H9 (cell line): ENCODE data around the gene IGDCC3. TPM values are rescaled to one million over a fixed set of nuclear protein-coding genes. Genes with fewer than 3 reads are reported as not detected.

Experiments used
- DNase-seq: peaks from one replicate; pipeline ENCODE4 v3.0.0-alpha.2; 2017
- H2AFZ ChIP-seq: one replicate; pipeline ENCODE4 v1.6.1; 2013; ENCODE audit warnings: mild to moderate bottlenecking, low read length, control low read depth, moderate library complexity
- H2AK5ac ChIP-seq: 2 replicates; pipeline ENCODE4 v1.6.1; 2013; ENCODE audit warnings: low read length, control low read depth, mixed read lengths; ENCODE audit not compliant: insufficient read length
- H2BK120ac ChIP-seq: one replicate; pipeline ENCODE4 v1.6.1; 2013; ENCODE audit warnings: low read depth, mild to moderate bottlenecking, low read length, control low read depth, inconsistent platforms; ENCODE audit not compliant: poor library complexity, severe bottlenecking
- H2BK12ac ChIP-seq: 2 replicates; pipeline ENCODE4 v1.6.1; 2013; ENCODE audit warnings: low read length, control low read depth, mixed read lengths, low read depth; ENCODE audit not compliant: insufficient read length
- H2BK15ac ChIP-seq: 2 replicates; pipeline ENCODE4 v1.6.1; 2013; ENCODE audit warnings: low read depth, low read length, control low read depth
- H2BK20ac ChIP-seq: one replicate; pipeline ENCODE4 v1.6.1; 2013; ENCODE audit warnings: low read depth, mild to moderate bottlenecking, low read length, control low read depth, inconsistent platforms; ENCODE audit not compliant: poor library complexity, severe bottlenecking
- H2BK5ac ChIP-seq: 2 replicates; pipeline ENCODE4 v1.6.1; 2013; ENCODE audit warnings: low read length, control low read depth, mixed read lengths; ENCODE audit not compliant: insufficient read length
- H3K14ac ChIP-seq: 2 replicates; pipeline ENCODE4 v1.6.1; 2013; ENCODE audit warnings: low read length, control low read depth; ENCODE audit not compliant: insufficient read depth
- H3K18ac ChIP-seq: 2 replicates; pipeline ENCODE4 v1.6.1; 2013; ENCODE audit warnings: low read depth, mild to moderate bottlenecking, mixed read lengths, low read length, control low read depth; ENCODE audit not compliant: insufficient read length
- H3K23ac ChIP-seq: 2 replicates; pipeline ENCODE4 v1.6.1; 2013; ENCODE audit warnings: low read length, control low read depth, mixed read lengths, low read depth; ENCODE audit not compliant: insufficient read length
- H3K23me2 ChIP-seq: 2 replicates; pipeline ENCODE4 v1.6.1; 2013; ENCODE audit warnings: low read depth, mild to moderate bottlenecking, mixed read lengths, low read length, control low read depth; ENCODE audit not compliant: insufficient read length, poor library complexity, severe bottlenecking
- H3K27ac ChIP-seq: 2 replicates; pipeline ENCODE4 v1.5.1; 2013; ENCODE audit warnings: low read length, control low read depth, mixed read lengths, low read depth; ENCODE audit not compliant: insufficient read length
- H3K27me3 ChIP-seq: 2 replicates; pipeline ENCODE4 v1.6.1; 2013; ENCODE audit warnings: low read length, control low read depth, inconsistent platforms; ENCODE audit not compliant: insufficient read depth
- H3K4ac ChIP-seq: 2 replicates; pipeline ENCODE4 v1.6.1; 2013; ENCODE audit warnings: low read depth, mild to moderate bottlenecking, control low read depth, inconsistent platforms, low read length, moderate library complexity
- H3K4me1 ChIP-seq: 2 replicates; pipeline ENCODE4 v1.6.1; 2013; ENCODE audit warnings: low read length, control low read depth, inconsistent platforms; ENCODE audit not compliant: insufficient read depth
- H3K4me2 ChIP-seq: 2 replicates; pipeline ENCODE4 v1.6.1; 2013; ENCODE audit warnings: low read length, control low read depth, mixed read lengths; ENCODE audit not compliant: insufficient read length, insufficient read depth
- H3K56ac ChIP-seq: 2 replicates; pipeline ENCODE4 v1.6.1; 2013; ENCODE audit warnings: low read depth, mild to moderate bottlenecking, mixed read lengths, low read length, control low read depth; ENCODE audit not compliant: insufficient read length
- H3K79me1 ChIP-seq: 2 replicates; pipeline ENCODE4 v1.6.1; 2013; ENCODE audit warnings: low read depth, mild to moderate bottlenecking, moderate library complexity, low read length, control low read depth, inconsistent platforms; ENCODE audit not compliant: insufficient read depth, poor library complexity, severe bottlenecking
- H3K79me2 ChIP-seq: 2 replicates; pipeline ENCODE4 v1.6.1; 2013; ENCODE audit warnings: low read length, control low read depth, inconsistent platforms; ENCODE audit not compliant: insufficient read depth
- H3K9ac ChIP-seq: 2 replicates; pipeline ENCODE4 v1.6.1; 2013; ENCODE audit warnings: low read length, control low read depth, mixed read lengths; ENCODE audit not compliant: insufficient read length; ENCODE audit errors: extremely low read depth
- H3K9me3 ChIP-seq: one replicate; pipeline ENCODE4 v1.6.1; 2013; ENCODE audit warnings: low read depth, low read length, inconsistent platforms; ENCODE audit not compliant: control insufficient read depth
- H3T11ph ChIP-seq: one replicate; pipeline ENCODE4 v1.6.1; 2013; ENCODE audit warnings: mild to moderate bottlenecking, low read length, control low read depth, inconsistent platforms
- H4K20me1 ChIP-seq: one replicate; pipeline ENCODE4 v1.6.1; 2013; ENCODE audit not compliant: control insufficient read depth, insufficient read length, insufficient read depth
- H4K5ac ChIP-seq: 2 replicates; pipeline ENCODE4 v1.6.1; 2013; ENCODE audit warnings: low read depth, mild to moderate bottlenecking, mixed read lengths, low read length, control low read depth; ENCODE audit not compliant: insufficient read length
- H4K8ac ChIP-seq: replicated peaks from 2 replicates; pipeline ENCODE4 v1.6.1; 2013; ENCODE audit warnings: low read length, control low read depth, mixed read lengths, low read depth; ENCODE audit not compliant: insufficient read length
- H4K91ac ChIP-seq: 2 replicates; pipeline ENCODE4 v1.6.1; 2013; ENCODE audit warnings: low read depth, mild to moderate bottlenecking, moderate library complexity, mixed read lengths, low read length, control low read depth; ENCODE audit not compliant: insufficient read length
- H3K27ac Mint-ChIP-seq, 3 experiments: 2 replicates in 2 of 3; 3 replicates in 1 of 3; pipeline ENCODE4 v1.8.0; 2020 to 2021; ENCODE audit warnings: mixed read lengths in 3 of 3, mild to moderate bottlenecking in 1 of 3, moderate library complexity in 1 of 3
- H3K27me3 Mint-ChIP-seq: 2 replicates; pipeline ENCODE4 v1.8.0; 2021; ENCODE audit warnings: low read depth, mild to moderate bottlenecking, moderate library complexity, mixed read lengths
- H3K36me3 Mint-ChIP-seq, 3 experiments: 2 replicates in 2 of 3; 3 replicates in 1 of 3; pipeline ENCODE4 v1.8.0; 2020 to 2021; ENCODE audit warnings: low read depth in 3 of 3, mixed read lengths in 3 of 3; ENCODE audit not compliant: insufficient read depth in 1 of 3
- H3K4me1 Mint-ChIP-seq, 2 experiments: 2 replicates each; pipeline ENCODE4 v1.8.0; 2020; ENCODE audit warnings: mixed read lengths in 2 of 2
- H3K4me3 Mint-ChIP-seq, 2 experiments: 2 replicates in 1 of 2; 3 replicates in 1 of 2; pipeline ENCODE4 v1.8.0; 2020 to 2021; ENCODE audit warnings: mild to moderate bottlenecking in 2 of 2, mixed read lengths in 2 of 2, moderate library complexity in 1 of 2
- H3K9me3 Mint-ChIP-seq, 2 experiments: 2 replicates in 1 of 2; 3 replicates in 1 of 2; pipeline ENCODE4 v1.8.0; 2020; ENCODE audit warnings: mild to moderate bottlenecking in 2 of 2, mixed read lengths in 2 of 2, moderate library complexity in 1 of 2
- CTCF ChIP-seq: fragments of 200-600 bp; sonication (generic); conservative IDR thresholded peaks from 3 replicates; pipeline ENCODE4 v1.8.0; 2021; ENCODE audit warnings: antibody characterized with exemption, mild to moderate bottlenecking
- WGBS: extraction: QIAGEN DNeasy Blood & Tissue Kit; methylation state at CpG from one replicate; pipeline ENCODE4 v1.1.7; 2013; ENCODE audit warnings: missing lambda C conversion rate, low lambda C conversion rate, mixed read lengths; ENCODE audit not compliant: insufficient read length; ENCODE audit errors: extremely low coverage; 5-methylcytosine and 5-hydroxymethylcytosine counted together
- total RNA-seq: library from RNA; stranded (reverse); gene quantifications from 2 replicates; pipeline ENCODE4 v1.2.1, GENCODE V29; 2021

Gene IGDCC3
- total RNA-seq, 1 experiment from 2014 or later, result 18.9 TPM

DNA sequence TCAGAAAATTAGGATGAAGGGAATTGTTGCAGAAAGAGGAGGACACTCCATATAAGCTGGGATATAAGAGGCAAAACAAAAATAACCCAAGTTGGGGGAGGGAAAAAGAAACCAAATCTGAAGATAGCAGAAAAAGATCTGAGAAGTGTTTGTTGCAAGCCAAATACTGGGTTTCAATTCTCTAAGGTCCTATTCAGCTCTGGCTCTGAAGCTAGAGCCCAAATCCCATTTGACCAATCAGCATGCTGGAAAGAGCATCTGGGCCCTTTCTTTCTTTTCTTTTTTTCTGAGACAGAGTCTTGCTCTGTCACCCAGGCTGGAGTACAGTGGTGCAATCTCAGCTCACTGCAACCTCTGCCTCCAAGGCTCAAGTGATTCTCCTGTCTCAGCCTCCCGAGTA is 17.3 kb downstream of the IGDCC3 start:
- WGBS, result no CpG with 5 or more reads among the region's 1 CpG
- Histone ChIP-seq H2BK15ac (no peak overlapping the region), H3K9ac (no peak overlapping the region), H3K27ac (no peak overlapping the region), H4K8ac (no peak overlapping the region), H3K23ac (no peak overlapping the region), H4K91ac (no peak overlapping the region), H4K5ac (no peak overlapping the region), H3K9me3 (no peaks in the 10 kb centered on the region), H2BK5ac (no peak overlapping the region), H3K14ac (no peak overlapping the region), H4K20me1 (no peaks in the 10 kb centered on the region), H3K4me1 (peaks cover 18% of the 10 kb centered on the region; the same call in 1 of the 2 replicates), H3K79me1 (no peaks in the 10 kb centered on the region), H3K27me3 (peaks cover 5% of the 10 kb centered on the region; the same call in 1 of the 2 replicates), H2BK12ac (no peak overlapping the region), H2AK5ac (no peak overlapping the region), H2BK20ac (no peak overlapping the region), H3K4me2 (no peak overlapping the region), H3K79me2 (no peaks in the 10 kb centered on the region), H3T11ph (no peak overlapping the region), H3K18ac (no peak overlapping the region), H3K4ac (no peak overlapping the region), H3K56ac (no peak overlapping the region), H2AFZ (no peak overlapping the region), H2BK120ac (no peak overlapping the region), H3K23me2 (peaks cover 8% of the 10 kb centered on the region)
- H3K36me3 Mint-ChIP-seq, result peaks cover 0 to 4% (median 0%) of the 10 kb centered on the region in 3 experiments; a peak in 4 of 7 replicates
- no peak overlapping the region for H3K4me3 Mint-ChIP-seq
- TF ChIP-seq CTCF, result no peak
- no peak overlapping the region for H3K27ac Mint-ChIP-seq
- no peaks in the 10 kb centered on the region; a peak in 1 of 5 replicates for H3K9me3 Mint-ChIP-seq
- peaks cover 40 to 53% of the 10 kb centered on the region in 2 experiments for H3K4me1 Mint-ChIP-seq
- H3K27me3 Mint-ChIP-seq, result peaks cover 36% of the 10 kb centered on the region
- no peak for DNase-seq
